ENCODE measurements around the gene SRSF9. TPM values are rescaled to one million over a fixed set of nuclear protein-coding genes. Genes with fewer than 3 reads are reported as not detected.
A peak's percentile ranks its signal among the peaks of the same experiment; 100 is the strongest.

The SRSF9 gene
- total RNA-seq, 2 donors from 2014 or later = 291 to 324 TPM

- Histone ChIP-seq H3K27me3 (ENCODE audit: control insufficient read depth, insufficient read depth, low read length, poor library complexity, severe bottlenecking) (no peaks in the 10 kb centered on the region), H3K9ac (ENCODE audit: extremely low read depth, low read length, poor library complexity, severe bottlenecking) (no peak overlapping the region), H3K4me3 (ENCODE audit: low read length) (peak overlapping the region; percentile 100), H3K4me1 (ENCODE audit: control insufficient read depth, insufficient read depth, low read length) (no peaks in the 10 kb centered on the region), H3K27ac (ENCODE audit: low read depth, low read length) (no peak overlapping the region), H3K36me3 (ENCODE audit: control insufficient read depth, insufficient read depth, low read length) (peaks cover 63% of the 10 kb centered on the region), H3K9me3 (ENCODE audit: control insufficient read depth, low read length) (no peaks in the 10 kb centered on the region)
- 96 to 100% methylated on average over 2 of the region's 2 CpGs for WGBS, 2 experiments (ENCODE audit: insufficient coverage in 1 of 2, insufficient read length in 1 of 2)
- Mint-ChIP-seq H3K4me1 (peaks cover 9% of the 10 kb centered on the region), H3K36me3 (ENCODE audit: low read depth) (peaks cover 62% of the 10 kb centered on the region), H3K4me3 (peak overlapping the region; percentile 99), H3K9me3 (no peaks in the 10 kb centered on the region), H3K27me3 (ENCODE audit: insufficient read depth) (no peaks in the 10 kb centered on the region), H3K27ac (no peak overlapping the region)
- TF ChIP-seq CTCF (conservative IDR thresholded peaks at IDR 0.05) = no peak
- DNase-seq = no peak
Measured at GRCh38 chr12:120444676-120445075, 24.9 kb downstream of the SRSF9 start.

GRCh38 chr12:120439646-120440247 lies 29.8 kb downstream of the SRSF9 start:
- no peak overlapping the region for H3K27ac ChIP-seq (ENCODE audit: low read depth, low read length)
- H3K27ac Mint-ChIP-seq = no peak overlapping the region
- peaks cover 3% of the 10 kb centered on the region for H3K4me1 Mint-ChIP-seq
- no peaks in the 10 kb centered on the region for H3K4me1 ChIP-seq (ENCODE audit: control insufficient read depth, insufficient read depth, low read length)
- peak overlapping the region; percentile 78 for H3K4me3 Mint-ChIP-seq
- peaks cover 44% of the 10 kb centered on the region for H3K36me3 Mint-ChIP-seq (ENCODE audit: low read depth)
- no peak overlapping the region for H3K4me3 ChIP-seq (ENCODE audit: low read length)
- no peak overlapping the region for H3K9ac ChIP-seq (ENCODE audit: extremely low read depth, low read length, poor library complexity, severe bottlenecking)
- DNase-seq = peak; percentile 95
- H3K36me3 ChIP-seq (ENCODE audit: control insufficient read depth, insufficient read depth, low read length) = peaks cover 46% of the 10 kb centered on the region
- TF ChIP-seq CTCF (conservative IDR thresholded peaks at IDR 0.05) = peak; percentile 92
- H3K9me3 Mint-ChIP-seq = no peaks in the 10 kb centered on the region
- no peaks in the 10 kb centered on the region for H3K27me3 ChIP-seq (ENCODE audit: control insufficient read depth, insufficient read depth, low read length, poor library complexity, severe bottlenecking)
- 43 to 53% methylated on average over 3 to 6 of the region's 6 CpGs for WGBS, 2 experiments (ENCODE audit: insufficient coverage in 1 of 2, insufficient read length in 1 of 2)
- H3K27me3 Mint-ChIP-seq (ENCODE audit: insufficient read depth) = no peaks in the 10 kb centered on the region
- H3K9me3 ChIP-seq (ENCODE audit: control insufficient read depth, low read length) = no peaks in the 10 kb centered on the region

DNA sequence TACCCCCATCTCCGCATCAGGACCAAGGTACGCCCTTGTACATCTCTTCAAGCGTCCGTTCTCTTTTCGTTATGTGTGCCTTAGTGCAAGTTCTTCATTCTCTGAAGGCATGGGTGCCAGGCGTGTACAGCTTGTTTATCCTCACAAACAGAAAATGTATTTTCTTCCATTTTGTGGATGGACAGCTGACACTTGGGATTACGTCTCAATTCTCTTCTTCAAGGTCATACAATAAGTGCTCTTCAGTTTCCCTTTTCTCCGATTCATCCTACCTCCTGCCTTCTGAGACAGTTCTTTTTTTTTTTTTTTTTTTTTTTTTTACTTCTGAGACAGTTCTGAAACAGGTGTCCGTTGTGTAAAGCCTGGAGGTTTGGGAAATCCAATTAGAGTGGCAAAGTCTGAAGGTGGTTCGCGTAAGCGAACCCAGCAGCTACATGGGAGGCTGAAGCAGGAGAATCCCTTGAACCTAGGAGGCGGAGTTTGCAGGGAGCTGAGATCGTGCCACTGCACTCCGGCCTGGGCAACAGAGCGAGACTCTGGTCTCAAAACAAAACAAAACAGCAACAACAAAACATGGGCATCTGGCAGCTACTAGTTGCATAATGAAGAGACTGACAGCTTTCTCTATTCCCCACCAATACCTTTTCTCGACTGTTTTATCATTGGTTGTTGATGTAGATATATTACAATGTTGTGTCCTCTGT lies 30.9 kb downstream of the SRSF9 start:
- Mint-ChIP-seq H3K36me3 (ENCODE audit: low read depth) (peaks cover 33% of the 10 kb centered on the region), H3K4me1 (peaks cover 3% of the 10 kb centered on the region), H3K27me3 (ENCODE audit: insufficient read depth) (peaks cover 3% of the 10 kb centered on the region), H3K9me3 (no peaks in the 10 kb centered on the region), H3K4me3 (peak overlapping the region; percentile 78), H3K27ac (peak overlapping the region; percentile 91)
- H3K27me3 ChIP-seq (ENCODE audit: control insufficient read depth, insufficient read depth, low read length, poor library complexity, severe bottlenecking) = no peaks in the 10 kb centered on the region
- TF ChIP-seq CTCF (conservative IDR thresholded peaks at IDR 0.05) = no peak
- peaks cover 35% of the 10 kb centered on the region for H3K36me3 ChIP-seq (ENCODE audit: control insufficient read depth, insufficient read depth, low read length)
- peak overlapping the region; percentile 24 for H3K9ac ChIP-seq (ENCODE audit: extremely low read depth, low read length, poor library complexity, severe bottlenecking)
- 38 to 39% methylated on average over 11 to 15 of the region's 17 CpGs for WGBS, 2 experiments (ENCODE audit: insufficient coverage in 1 of 2, insufficient read length in 1 of 2)
- H3K4me1 ChIP-seq (ENCODE audit: control insufficient read depth, insufficient read depth, low read length) = no peaks in the 10 kb centered on the region
- no peaks in the 10 kb centered on the region for H3K9me3 ChIP-seq (ENCODE audit: control insufficient read depth, low read length)
- H3K27ac ChIP-seq (ENCODE audit: low read depth, low read length) = no peak overlapping the region
- DNase-seq = no peak
- peak overlapping the region; percentile 87 for H3K4me3 ChIP-seq (ENCODE audit: low read length)
